Thyroid gland (tissue), 4 donors: ENCODE data around the gene ARHGAP15. TPM values are rescaled to one million over a fixed set of nuclear protein-coding genes. Genes with fewer than 3 reads are reported as not detected.

Experiments
- DNase-seq, 2 donors: peaks; one replicate each; pipeline ENCODE4 v3.0.0-alpha.2; 2019
- H3K27ac ChIP-seq, 3 donors: fragments of 200-600 bp; sonication (generic); 1 replicate in 2 of 3; 2 replicates in 1 of 3; pipeline ENCODE4 v1.5.1; 2016 to 2019; ENCODE audit warnings: mild to moderate bottlenecking in 1 of 3, moderate library complexity in 1 of 3
- H3K27me3 ChIP-seq: fragments of 200-600 bp; sonication (generic); one replicate; pipeline ENCODE4 v1.5.1; 2019
- H3K36me3 ChIP-seq, 2 donors: fragments of 200-600 bp; sonication (generic); one replicate each; pipeline ENCODE4 v1.5.1; 2016 to 2019
- H3K4me1 ChIP-seq, 2 donors: fragments of 200-600 bp; sonication (generic); one replicate each; pipeline ENCODE4 v1.5.1; 2017 to 2019
- H3K4me3 ChIP-seq, 3 donors: fragments of 200-600 bp; sonication (generic); replicated peaks in 1 of 3; 1 replicate in 2 of 3; 2 replicates in 1 of 3; pipeline ENCODE4 v1.5.1; 2016; ENCODE audit warnings: mild to moderate bottlenecking in 1 of 3
- H3K9me3 ChIP-seq: fragments of 200-600 bp; sonication (generic); one replicate; pipeline ENCODE4 v1.5.1; 2017
- POLR2A ChIP-seq, 2 donors: fragments of 450-650 bp; IDR thresholded peaks; one replicate each; pipeline ENCODE4 v1.6.1; 2017; ENCODE audit warnings: antibody characterized with exemption in 2 of 2, mild to moderate bottlenecking in 2 of 2, moderate library complexity in 1 of 2
- WGBS, 2 donors: methylation state at CpG; one replicate each; pipeline ENCODE4 v1.1.5; 2017; 5-methylcytosine and 5-hydroxymethylcytosine counted together
- intact Hi-C: fragments of 100-400 bp; cut with DNase I; formaldehyde crosslinking; loops from one replicate; pipeline ENCODE4 v1.15.1; 2023
- total RNA-seq, 4 donors: library from RNA; depleted of rRNA; stranded (reverse); fragments of >200 nt; gene quantifications; one replicate each; pipeline ENCODE4 v1.2.3, GENCODE V29; 2016
- TF ChIP-seq, protein P1 (sequence below), 6 experiments: fragments of 200-600 bp in 3 of 6; fragments of 450-650 bp in 3 of 6; sonication (generic) in 3 of 6; IDR thresholded peaks; one replicate each; pipeline ENCODE4 v1.5.1; 2016 to 2019; ENCODE audit warnings: antibody characterized with exemption in 6 of 6, mild to moderate bottlenecking in 2 of 6, inconsistent platforms in 1 of 6, moderate library complexity in 1 of 6

The ARHGAP15 gene
- total RNA-seq, 4 donors from 2014 or later = 9.8 to 24.4 (median 11.9) TPM

DNA sequence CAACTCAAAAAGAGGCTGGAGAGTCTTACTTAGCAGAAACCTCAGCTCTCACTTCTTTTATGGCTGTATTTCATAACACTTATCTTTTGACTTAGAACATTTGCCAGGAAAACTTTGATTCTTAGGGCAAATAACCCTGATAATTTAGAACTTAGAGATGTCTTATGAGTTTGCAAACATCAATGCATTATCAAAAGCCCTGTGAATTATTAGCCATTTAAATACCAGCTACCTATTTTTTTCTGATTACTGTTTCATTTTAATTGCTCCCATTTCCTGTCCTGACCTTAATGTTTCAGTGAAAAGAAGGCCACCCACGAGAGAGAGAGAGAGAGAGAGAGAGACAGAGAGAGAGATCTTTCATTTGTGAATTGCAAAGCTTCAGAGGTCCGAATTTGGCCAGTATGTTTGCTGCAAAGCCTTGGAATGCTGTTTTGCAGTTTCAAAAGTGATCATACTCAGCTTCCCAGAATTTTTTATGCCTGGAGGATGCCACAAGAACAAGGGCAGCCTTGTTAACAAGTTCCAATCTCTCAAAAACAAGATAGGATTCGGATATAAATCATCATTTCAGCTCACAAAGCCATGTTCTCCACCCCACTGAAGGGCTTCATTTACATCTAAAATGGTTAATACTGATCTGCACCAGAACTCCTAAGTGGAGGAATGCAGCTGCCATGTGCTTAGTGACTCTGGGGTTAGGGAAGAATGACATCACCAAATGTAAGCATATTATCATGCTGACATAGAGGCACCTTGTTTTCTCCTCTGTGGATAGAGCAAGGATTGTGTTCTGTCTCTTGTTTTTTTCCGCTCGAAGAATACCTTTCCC, 478.2 kb downstream of the ARHGAP15 start:
- Histone ChIP-seq H3K4me1 (no peaks in the 10 kb centered on the region), H3K36me3 (no peaks in the 10 kb centered on the region), H3K9me3 (no peaks in the 10 kb centered on the region), H3K4me3 (no peak overlapping the region), H3K27ac (no peak overlapping the region), H3K27me3 (no peaks in the 10 kb centered on the region)
- intact Hi-C loops = no loop called here
- no peak for DNase-seq
- no peak for TF ChIP-seq POLR2A (IDR thresholded peaks at IDR 0.05)
- TF ChIP-seq, protein P1, sequence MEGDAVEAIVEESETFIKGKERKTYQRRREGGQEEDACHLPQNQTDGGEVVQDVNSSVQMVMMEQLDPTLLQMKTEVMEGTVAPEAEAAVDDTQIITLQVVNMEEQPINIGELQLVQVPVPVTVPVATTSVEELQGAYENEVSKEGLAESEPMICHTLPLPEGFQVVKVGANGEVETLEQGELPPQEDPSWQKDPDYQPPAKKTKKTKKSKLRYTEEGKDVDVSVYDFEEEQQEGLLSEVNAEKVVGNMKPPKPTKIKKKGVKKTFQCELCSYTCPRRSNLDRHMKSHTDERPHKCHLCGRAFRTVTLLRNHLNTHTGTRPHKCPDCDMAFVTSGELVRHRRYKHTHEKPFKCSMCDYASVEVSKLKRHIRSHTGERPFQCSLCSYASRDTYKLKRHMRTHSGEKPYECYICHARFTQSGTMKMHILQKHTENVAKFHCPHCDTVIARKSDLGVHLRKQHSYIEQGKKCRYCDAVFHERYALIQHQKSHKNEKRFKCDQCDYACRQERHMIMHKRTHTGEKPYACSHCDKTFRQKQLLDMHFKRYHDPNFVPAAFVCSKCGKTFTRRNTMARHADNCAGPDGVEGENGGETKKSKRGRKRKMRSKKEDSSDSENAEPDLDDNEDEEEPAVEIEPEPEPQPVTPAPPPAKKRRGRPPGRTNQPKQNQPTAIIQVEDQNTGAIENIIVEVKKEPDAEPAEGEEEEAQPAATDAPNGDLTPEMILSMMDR (IDR thresholded peaks at IDR 0.05) = no peak
- 69 to 76% methylated on average over 5 of the region's 5 CpGs for WGBS, 2 donors

DNA sequence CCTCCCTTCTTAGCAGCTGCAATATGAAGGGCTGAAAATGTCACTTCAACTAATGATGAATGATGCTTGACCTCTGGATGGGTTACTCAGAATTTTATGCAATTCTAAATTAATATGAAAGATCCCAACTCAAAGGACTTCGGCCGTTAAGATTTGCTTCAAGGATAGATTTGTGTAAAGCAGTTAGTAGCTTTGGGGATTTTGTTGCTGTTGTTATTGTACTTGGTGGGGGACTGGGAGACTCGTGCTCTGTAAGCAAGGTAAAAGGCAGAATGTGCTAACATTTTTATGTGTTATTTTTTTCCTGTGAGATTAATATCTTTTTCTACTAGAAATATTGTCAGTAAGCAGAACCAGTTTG, 478.8 kb downstream of the ARHGAP15 start:
- H3K4me3 ChIP-seq = no peak overlapping the region

DNA sequence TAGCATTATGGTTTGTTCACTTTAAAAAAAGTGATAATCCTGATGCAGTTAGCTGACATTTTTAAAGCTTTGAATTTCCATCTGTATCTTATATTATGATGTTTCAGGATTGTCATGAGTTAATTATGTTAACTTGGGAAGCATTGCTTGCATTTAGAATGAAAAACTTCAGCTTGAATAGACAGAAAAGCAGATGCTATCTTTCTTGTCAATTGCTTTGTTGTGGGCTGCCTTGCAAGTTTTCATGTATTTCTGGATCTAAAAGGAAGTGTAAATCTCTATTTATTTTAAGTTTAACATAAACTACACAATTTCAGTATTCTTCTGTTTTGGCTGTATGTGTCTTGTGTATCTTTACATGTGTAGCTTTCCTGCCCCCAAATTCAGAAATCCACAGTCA, 479.5 kb downstream of the ARHGAP15 start:
- H3K4me3 ChIP-seq = no peak overlapping the region

More for the DNA sequence above, 478.8 kb downstream of the ARHGAP15 start:
- WGBS, 2 donors = 87 to 88% methylated on average over 3 of the region's 3 CpGs
- Histone ChIP-seq H3K27me3 (no peaks in the 10 kb centered on the region), H3K27ac (no peak overlapping the region), H3K36me3 (no peaks in the 10 kb centered on the region), H3K9me3 (no peaks in the 10 kb centered on the region), H3K4me1 (no peaks in the 10 kb centered on the region)
- intact Hi-C loops = no loop called here
- TF ChIP-seq, protein P1 (IDR thresholded peaks at IDR 0.05) = no peak
- no peak for TF ChIP-seq POLR2A (IDR thresholded peaks at IDR 0.05)
- DNase-seq = no peak

DNA sequence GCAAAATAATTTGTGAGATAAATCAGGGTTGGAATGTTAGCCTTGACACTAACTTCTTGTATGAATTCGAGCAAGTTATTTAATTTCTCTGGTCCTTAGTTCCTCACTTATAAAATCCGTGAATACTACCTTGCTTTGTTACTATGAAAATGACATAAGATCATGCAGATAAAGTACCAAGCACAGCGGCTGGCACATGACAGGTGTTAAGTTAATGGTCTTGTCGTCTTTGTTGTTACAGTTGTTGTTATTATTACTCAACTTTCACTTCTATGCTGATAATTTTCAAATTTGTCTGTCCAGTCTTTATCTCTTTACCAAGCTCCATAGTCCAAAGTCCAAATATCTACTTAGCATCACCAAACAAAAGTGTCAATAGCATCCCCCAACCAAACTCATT, 482.1 kb downstream of the ARHGAP15 start:
- no peaks in the 10 kb centered on the region for H3K9me3 ChIP-seq
- 94% methylated on average over 4 of the region's 4 CpGs for WGBS, 2 donors
- H3K36me3 ChIP-seq = no peaks in the 10 kb centered on the region
- TF ChIP-seq, protein P1 (IDR thresholded peaks at IDR 0.05) = no peak
- no peak for TF ChIP-seq POLR2A (IDR thresholded peaks at IDR 0.05)
- H3K27ac ChIP-seq = no peak overlapping the region
- H3K27me3 ChIP-seq = no peaks in the 10 kb centered on the region
- no peaks in the 10 kb centered on the region for H3K4me1 ChIP-seq
- DNase-seq = no peak
- intact Hi-C loops = no loop called here
- no peak overlapping the region for H3K4me3 ChIP-seq

More for the DNA sequence above, 479.5 kb downstream of the ARHGAP15 start:
- intact Hi-C loops = no loop called here
- DNase-seq = no peak
- H3K36me3 ChIP-seq = no peaks in the 10 kb centered on the region
- no peak overlapping the region for H3K27ac ChIP-seq
- H3K9me3 ChIP-seq = no peaks in the 10 kb centered on the region
- H3K4me1 ChIP-seq = no peaks in the 10 kb centered on the region
- H3K27me3 ChIP-seq = no peaks in the 10 kb centered on the region
- TF ChIP-seq, protein P1 (IDR thresholded peaks at IDR 0.05) = no peak
- TF ChIP-seq POLR2A (IDR thresholded peaks at IDR 0.05) = no peak

DNA sequence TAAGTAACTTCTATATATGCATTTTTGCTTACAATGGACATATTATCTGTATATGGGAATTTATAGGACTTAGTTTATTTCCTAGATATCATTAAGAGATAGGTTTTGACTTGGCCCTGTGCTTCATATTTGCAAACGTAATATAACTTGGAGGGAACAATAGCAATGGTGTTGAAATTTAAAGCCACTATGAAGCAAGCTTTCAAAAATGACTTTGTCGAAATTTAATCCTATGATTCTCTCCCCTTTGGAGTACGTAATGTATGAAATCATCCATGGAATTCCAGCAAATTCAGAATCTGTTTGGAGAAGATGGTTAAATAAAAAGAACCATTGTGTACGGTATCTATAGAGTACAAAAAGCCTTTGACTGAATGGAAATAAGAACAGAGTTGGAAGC, 486.3 kb downstream of the ARHGAP15 start:
- no peaks in the 10 kb centered on the region for H3K4me1 ChIP-seq
- 87 to 92% methylated on average over 4 of the region's 4 CpGs for WGBS, 2 donors
- H3K27ac ChIP-seq = no peak overlapping the region
- H3K36me3 ChIP-seq = no peaks in the 10 kb centered on the region
- no peak overlapping the region for H3K4me3 ChIP-seq
- intact Hi-C loops = no loop called here
- H3K27me3 ChIP-seq = no peaks in the 10 kb centered on the region
- H3K9me3 ChIP-seq = no peaks in the 10 kb centered on the region
- TF ChIP-seq, protein P1 (IDR thresholded peaks at IDR 0.05) = no peak
- TF ChIP-seq POLR2A (IDR thresholded peaks at IDR 0.05) = no peak
- no peak for DNase-seq
